Ovary (tissue), 3 donors: ENCODE data around the gene UGT1A6.

Experiments used
- EP300 ChIP-seq: sonication (generic); formaldehyde crosslinking; IDR thresholded peaks from one replicate; pipeline ENCODE4 v1.6.1; 2017; ENCODE audit warnings: antibody characterized with exemption
- POLR2A ChIP-seq: fragments of 450-650 bp; IDR thresholded peaks from one replicate; pipeline ENCODE4 v1.6.1; 2017; ENCODE audit warnings: antibody characterized with exemption, mild to moderate bottlenecking, moderate library complexity
- TF ChIP-seq, protein P1 (sequence below), 3 donors: fragments of 450-650 bp in 2 of 3; fragments of 200-600 bp in 1 of 3; IDR thresholded peaks; one replicate each; pipeline versions ENCODE4 v1.5.1 to v1.8.0; 2016 to 2022; ENCODE audit warnings: antibody characterized with exemption in 3 of 3, mild to moderate bottlenecking in 1 of 3
- donor health status: DM: no; HTN: no; CAD: no.

DNA sequence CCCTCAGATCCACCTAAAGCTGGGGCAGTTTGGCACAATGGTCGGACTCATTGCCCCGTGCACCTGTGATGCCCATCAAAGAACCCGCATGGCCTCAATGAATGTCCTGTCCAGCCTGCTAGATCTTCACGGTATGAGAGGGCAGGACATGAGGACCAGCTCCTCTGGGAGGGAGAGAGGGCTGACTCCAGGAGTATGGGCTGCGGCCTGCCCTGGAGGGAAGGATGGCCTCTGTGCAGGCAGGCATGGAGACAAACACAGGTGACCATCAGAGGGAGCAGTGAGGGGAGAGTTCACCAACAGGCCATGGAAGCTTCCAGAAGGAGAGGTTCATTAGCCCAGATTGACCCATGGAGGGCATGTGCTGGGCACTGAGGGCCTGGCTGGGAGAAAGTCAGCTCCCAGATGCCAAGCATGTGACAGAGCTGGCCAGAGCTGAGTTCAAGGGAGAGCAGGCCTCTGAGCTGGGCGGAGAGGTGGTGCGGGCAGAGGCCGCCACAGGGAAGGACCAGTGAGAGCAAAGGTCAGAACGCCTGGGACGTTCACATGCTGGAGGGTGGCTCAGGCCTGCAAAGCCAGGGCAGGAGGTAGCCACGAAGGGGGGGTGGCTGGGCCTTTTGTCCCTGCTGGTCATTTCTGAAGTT is 125.4 kb downstream of the UGT1A6 start:
- TF ChIP-seq, protein P1, sequence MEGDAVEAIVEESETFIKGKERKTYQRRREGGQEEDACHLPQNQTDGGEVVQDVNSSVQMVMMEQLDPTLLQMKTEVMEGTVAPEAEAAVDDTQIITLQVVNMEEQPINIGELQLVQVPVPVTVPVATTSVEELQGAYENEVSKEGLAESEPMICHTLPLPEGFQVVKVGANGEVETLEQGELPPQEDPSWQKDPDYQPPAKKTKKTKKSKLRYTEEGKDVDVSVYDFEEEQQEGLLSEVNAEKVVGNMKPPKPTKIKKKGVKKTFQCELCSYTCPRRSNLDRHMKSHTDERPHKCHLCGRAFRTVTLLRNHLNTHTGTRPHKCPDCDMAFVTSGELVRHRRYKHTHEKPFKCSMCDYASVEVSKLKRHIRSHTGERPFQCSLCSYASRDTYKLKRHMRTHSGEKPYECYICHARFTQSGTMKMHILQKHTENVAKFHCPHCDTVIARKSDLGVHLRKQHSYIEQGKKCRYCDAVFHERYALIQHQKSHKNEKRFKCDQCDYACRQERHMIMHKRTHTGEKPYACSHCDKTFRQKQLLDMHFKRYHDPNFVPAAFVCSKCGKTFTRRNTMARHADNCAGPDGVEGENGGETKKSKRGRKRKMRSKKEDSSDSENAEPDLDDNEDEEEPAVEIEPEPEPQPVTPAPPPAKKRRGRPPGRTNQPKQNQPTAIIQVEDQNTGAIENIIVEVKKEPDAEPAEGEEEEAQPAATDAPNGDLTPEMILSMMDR (IDR thresholded peaks at IDR 0.05): no peak
- TF ChIP-seq POLR2A (no peak), EP300 (no peak)
